Osteoblast (primary cell): ENCODE results near the gene PIK3C3. TPM values are rescaled to one million over a fixed set of nuclear protein-coding genes. Genes with fewer than 3 reads are reported as not detected.

ENCODE experiments used
- DNase-seq: peaks from one replicate; pipeline ENCODE4 v3.0.0; 2011; ENCODE audit warnings: low spot score, mixed read lengths; ENCODE audit not compliant: insufficient read length; ENCODE audit errors: missing footprints
- H2AFZ ChIP-seq: 2 replicates; pipeline ENCODE4 v1.6.0; 2011; ENCODE audit warnings: mild to moderate bottlenecking, low read length
- H3K27ac ChIP-seq: 2 replicates; pipeline ENCODE4 v1.5.1; 2011; ENCODE audit warnings: mild to moderate bottlenecking, low read depth, low read length, moderate library complexity
- H3K27me3 ChIP-seq: 2 replicates; pipeline ENCODE4 v1.6.0; 2012; ENCODE audit warnings: mild to moderate bottlenecking, control low read depth, inconsistent platforms, low read length, moderate library complexity; ENCODE audit not compliant: insufficient read depth
- H3K36me3 ChIP-seq: 2 replicates; pipeline ENCODE4 v1.5.1; 2011; ENCODE audit warnings: mild to moderate bottlenecking, low read length, control low read depth, moderate library complexity; ENCODE audit not compliant: insufficient read depth
- H3K4me1 ChIP-seq: 2 replicates; pipeline ENCODE4 v1.5.1; 2011; ENCODE audit warnings: mild to moderate bottlenecking, low read length, control low read depth, moderate library complexity; ENCODE audit not compliant: insufficient read depth
- H3K4me2 ChIP-seq: 2 replicates; pipeline ENCODE4 v1.6.0; 2011; ENCODE audit warnings: mild to moderate bottlenecking, low read length; ENCODE audit not compliant: insufficient read depth
- H3K4me3 ChIP-seq: fragments of 200-600 bp; sonication (generic); 3 replicates; pipeline ENCODE4 v1.5.1; 2012; ENCODE audit warnings: mild to moderate bottlenecking, low read length, inconsistent platforms; ENCODE audit not compliant: insufficient read depth
- H3K79me2 ChIP-seq: 2 replicates; pipeline ENCODE4 v1.6.0; 2012; ENCODE audit warnings: mild to moderate bottlenecking, low read length, control low read depth, inconsistent platforms; ENCODE audit not compliant: insufficient read depth
- H3K9me3 ChIP-seq: 2 replicates; pipeline ENCODE4 v1.5.1; 2011; ENCODE audit warnings: low read depth, low read length, control low read depth
- H4K20me1 ChIP-seq: 2 replicates; pipeline ENCODE4 v1.6.0; 2012; ENCODE audit warnings: mild to moderate bottlenecking, low read length, control low read depth; ENCODE audit not compliant: insufficient read depth
- total RNA-seq: library from RNA; depleted of rRNA; stranded (reverse); fragments of >200 nt; gene quantifications from 2 replicates; pipeline ENCODE4 v1.2.3, GENCODE V29; 2012
- TF ChIP-seq, protein P1 (sequence below): IDR thresholded peaks from 2 replicates; pipeline ENCODE4 v1.5.1; 2011; ENCODE audit warnings: mild to moderate bottlenecking, low read depth, low read length, moderate library complexity; ENCODE audit errors: extremely low read depth

The PIK3C3 gene
- total RNA-seq, 1 donor, result 59.4 TPM

DNA sequence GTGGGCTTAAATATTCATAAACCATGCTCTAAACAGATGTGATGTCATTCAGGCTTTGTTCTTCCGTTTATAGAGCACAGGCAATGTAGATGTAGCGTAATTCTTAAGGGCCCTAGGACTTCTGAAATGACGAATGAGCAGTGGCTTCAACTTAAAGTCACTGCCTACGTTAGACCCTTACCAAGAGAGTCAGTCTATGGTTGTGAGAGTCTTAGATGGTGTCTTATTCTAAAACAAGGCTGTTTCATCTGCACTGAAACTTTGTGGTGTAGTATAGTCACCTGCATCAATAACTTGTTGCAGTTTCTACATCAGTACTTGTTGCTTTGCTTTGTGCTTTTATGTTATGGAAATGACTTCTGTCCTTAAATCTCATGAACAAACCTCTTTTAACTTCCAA is 56.0 kb downstream of the PIK3C3 start:
- Histone ChIP-seq H2AFZ (no peak overlapping the region), H3K4me3 (no peak overlapping the region), H3K4me1 (no peaks in the 10 kb centered on the region), H3K27ac (no peak overlapping the region), H3K27me3 (no peaks in the 10 kb centered on the region), H3K36me3 (peaks cover 9% of the 10 kb centered on the region), H3K4me2 (no peak overlapping the region), H3K79me2 (no peaks in the 10 kb centered on the region), H3K9me3 (no peaks in the 10 kb centered on the region), H4K20me1 (no peaks in the 10 kb centered on the region)
- TF ChIP-seq, protein P1, sequence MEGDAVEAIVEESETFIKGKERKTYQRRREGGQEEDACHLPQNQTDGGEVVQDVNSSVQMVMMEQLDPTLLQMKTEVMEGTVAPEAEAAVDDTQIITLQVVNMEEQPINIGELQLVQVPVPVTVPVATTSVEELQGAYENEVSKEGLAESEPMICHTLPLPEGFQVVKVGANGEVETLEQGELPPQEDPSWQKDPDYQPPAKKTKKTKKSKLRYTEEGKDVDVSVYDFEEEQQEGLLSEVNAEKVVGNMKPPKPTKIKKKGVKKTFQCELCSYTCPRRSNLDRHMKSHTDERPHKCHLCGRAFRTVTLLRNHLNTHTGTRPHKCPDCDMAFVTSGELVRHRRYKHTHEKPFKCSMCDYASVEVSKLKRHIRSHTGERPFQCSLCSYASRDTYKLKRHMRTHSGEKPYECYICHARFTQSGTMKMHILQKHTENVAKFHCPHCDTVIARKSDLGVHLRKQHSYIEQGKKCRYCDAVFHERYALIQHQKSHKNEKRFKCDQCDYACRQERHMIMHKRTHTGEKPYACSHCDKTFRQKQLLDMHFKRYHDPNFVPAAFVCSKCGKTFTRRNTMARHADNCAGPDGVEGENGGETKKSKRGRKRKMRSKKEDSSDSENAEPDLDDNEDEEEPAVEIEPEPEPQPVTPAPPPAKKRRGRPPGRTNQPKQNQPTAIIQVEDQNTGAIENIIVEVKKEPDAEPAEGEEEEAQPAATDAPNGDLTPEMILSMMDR, result no peak
- no peak for DNase-seq

DNA sequence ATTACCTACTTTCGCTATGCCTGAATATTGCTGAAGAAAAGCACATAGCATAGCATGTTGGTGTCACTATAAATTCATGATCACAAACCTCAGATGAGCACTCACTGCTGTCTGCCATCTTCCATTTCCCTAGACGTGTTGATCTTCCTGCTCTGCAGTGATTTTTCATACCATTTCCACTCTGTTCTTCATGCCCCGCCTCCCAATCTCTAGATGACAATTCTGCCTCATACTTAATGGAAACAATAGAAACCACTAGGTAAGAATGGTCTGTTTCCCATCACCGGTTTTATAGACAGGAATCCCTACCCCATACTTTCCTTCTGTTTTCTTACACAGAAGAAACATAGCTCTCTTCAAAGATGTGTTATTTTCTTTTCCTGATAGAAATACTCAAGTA is 63.8 kb downstream of the PIK3C3 start:
- TF ChIP-seq, protein P1, result no peak
- Histone ChIP-seq H4K20me1 (no peaks in the 10 kb centered on the region), H3K4me3 (no peak overlapping the region), H2AFZ (no peak overlapping the region), H3K9me3 (no peaks in the 10 kb centered on the region), H3K27ac (no peak overlapping the region), H3K4me1 (no peaks in the 10 kb centered on the region), H3K4me2 (no peak overlapping the region), H3K36me3 (peaks cover 24% of the 10 kb centered on the region), H3K79me2 (no peaks in the 10 kb centered on the region), H3K27me3 (no peaks in the 10 kb centered on the region)
- DNase-seq, result no peak

DNA sequence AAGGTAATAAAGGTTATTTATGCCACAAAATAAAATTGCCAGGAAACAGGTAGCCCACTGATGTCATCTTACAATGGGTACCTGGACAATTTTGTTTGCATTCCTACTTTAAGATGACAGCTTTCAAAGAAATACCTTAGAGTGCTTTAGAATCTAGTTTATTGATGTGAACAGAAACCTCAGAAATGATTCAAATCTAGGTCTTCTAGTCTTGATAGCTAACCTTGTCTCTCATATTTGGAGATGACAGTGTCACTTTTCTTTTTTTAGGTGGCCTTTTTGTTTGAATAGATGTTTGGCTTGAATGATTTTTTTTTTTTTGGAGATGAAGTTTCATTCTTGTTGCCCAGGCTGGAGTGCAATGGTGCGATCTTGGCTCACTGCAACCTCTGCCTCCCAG is 69.1 kb downstream of the PIK3C3 start:
- Histone ChIP-seq H3K79me2 (no peaks in the 10 kb centered on the region), H4K20me1 (no peaks in the 10 kb centered on the region), H3K9me3 (no peaks in the 10 kb centered on the region), H2AFZ (no peak overlapping the region), H3K27me3 (no peaks in the 10 kb centered on the region), H3K4me1 (peaks cover 2% of the 10 kb centered on the region), H3K27ac (no peak overlapping the region), H3K4me3 (no peak overlapping the region), H3K4me2 (no peak overlapping the region), H3K36me3 (peaks cover 5% of the 10 kb centered on the region)
- no peak for DNase-seq
- TF ChIP-seq, protein P1, result no peak

DNA sequence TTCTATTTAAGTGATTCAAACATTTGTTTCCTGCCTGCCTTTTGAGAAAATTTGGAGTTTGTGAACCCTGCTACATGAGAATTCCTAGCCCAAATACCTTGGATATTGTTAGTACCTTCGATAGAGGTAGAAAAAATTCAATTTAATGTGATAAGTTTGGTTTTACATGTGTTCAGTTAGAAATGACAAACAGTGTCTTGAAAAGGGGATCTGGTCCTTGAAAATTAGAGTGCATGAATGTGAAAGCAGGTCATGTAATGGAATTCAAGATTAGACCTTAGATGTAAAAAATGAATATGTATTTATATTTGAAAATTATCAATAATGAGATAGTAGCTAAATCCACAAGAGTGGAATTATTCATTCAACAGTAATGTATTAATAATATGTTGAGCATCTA is 70.5 kb downstream of the PIK3C3 start:
- Histone ChIP-seq H3K36me3 (peaks cover 12% of the 10 kb centered on the region), H3K4me3 (no peak overlapping the region), H3K27ac (no peak overlapping the region), H4K20me1 (no peaks in the 10 kb centered on the region), H3K9me3 (no peaks in the 10 kb centered on the region), H2AFZ (no peak overlapping the region), H3K4me1 (peaks cover 2% of the 10 kb centered on the region), H3K4me2 (no peak overlapping the region), H3K79me2 (no peaks in the 10 kb centered on the region), H3K27me3 (no peaks in the 10 kb centered on the region)
- TF ChIP-seq, protein P1, result no peak
- no peak for DNase-seq
